Measurements from ENCODE around the gene PRKCG.

PRKCG gene

DNA sequence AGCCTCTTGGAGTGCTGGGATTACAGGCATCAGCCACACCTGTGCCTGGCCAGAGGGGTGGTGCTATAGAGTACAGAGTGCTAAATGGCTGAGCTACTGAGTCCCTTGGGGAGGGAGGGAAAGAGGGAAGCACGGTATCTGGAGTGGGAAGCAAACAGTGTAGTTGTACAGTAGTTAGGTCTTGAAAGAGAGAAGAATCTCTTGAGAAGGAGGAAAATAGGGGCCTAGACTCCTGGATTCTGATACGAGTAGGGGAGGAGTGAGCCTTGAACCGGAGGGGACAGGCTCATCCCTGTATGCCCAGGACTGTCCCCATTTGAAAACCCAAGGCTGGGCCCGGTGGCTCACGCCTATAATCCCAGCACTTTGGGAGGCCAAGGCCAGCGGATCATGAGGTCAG lies 9.2 kb upstream of the PRKCG start:
- DNase-seq (ENCODE audit: low read depth in 2 of 2) = no peak

DNA sequence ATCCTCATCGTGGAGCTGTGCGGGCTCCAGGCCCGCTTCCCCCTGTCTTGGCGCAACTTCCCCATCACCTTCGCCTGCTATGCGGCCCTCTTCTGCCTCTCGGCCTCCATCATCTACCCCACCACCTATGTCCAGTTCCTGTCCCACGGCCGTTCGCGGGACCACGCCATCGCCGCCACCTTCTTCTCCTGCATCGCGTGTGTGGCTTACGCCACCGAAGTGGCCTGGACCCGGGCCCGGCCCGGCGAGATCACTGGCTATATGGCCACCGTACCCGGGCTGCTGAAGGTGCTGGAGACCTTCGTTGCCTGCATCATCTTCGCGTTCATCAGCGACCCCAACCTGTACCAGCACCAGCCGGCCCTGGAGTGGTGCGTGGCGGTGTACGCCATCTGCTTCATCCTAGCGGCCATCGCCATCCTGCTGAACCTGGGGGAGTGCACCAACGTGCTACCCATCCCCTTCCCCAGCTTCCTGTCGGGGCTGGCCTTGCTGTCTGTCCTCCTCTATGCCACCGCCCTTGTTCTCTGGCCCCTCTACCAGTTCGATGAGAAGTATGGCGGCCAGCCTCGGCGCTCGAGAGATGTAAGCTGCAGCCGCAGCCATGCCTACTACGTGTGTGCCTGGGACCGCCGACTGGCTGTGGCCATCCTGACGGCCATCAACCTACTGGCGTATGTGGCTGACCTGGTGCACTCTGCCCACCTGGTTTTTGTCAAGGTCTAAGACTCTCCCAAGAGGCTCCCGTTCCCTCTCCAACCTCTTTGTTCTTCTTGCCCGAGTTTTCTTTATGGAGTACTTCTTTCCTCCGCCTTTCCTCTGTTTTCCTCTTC lies 8.0 kb upstream of the PRKCG start:
- DNase-seq (ENCODE audit: low read depth in 2 of 2) = no peak

DNA sequence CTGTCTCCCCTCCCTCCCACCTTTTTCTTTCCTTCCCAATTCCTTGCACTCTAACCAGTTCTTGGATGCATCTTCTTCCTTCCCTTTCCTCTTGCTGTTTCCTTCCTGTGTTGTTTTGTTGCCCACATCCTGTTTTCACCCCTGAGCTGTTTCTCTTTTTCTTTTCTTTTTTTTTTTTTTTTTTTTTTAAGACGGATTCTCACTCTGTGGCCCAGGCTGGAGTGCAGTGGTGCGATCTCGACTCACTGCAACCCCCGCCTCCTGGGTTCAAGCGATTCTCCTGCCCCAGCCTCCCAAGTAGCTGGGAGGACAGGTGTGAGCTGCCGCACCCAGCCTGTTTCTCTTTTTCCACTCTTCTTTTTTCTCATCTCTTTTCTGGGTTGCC lies 7.4 kb upstream of the PRKCG start:
- DNase-seq (ENCODE audit: low read depth in 2 of 2) = no peak

DNA sequence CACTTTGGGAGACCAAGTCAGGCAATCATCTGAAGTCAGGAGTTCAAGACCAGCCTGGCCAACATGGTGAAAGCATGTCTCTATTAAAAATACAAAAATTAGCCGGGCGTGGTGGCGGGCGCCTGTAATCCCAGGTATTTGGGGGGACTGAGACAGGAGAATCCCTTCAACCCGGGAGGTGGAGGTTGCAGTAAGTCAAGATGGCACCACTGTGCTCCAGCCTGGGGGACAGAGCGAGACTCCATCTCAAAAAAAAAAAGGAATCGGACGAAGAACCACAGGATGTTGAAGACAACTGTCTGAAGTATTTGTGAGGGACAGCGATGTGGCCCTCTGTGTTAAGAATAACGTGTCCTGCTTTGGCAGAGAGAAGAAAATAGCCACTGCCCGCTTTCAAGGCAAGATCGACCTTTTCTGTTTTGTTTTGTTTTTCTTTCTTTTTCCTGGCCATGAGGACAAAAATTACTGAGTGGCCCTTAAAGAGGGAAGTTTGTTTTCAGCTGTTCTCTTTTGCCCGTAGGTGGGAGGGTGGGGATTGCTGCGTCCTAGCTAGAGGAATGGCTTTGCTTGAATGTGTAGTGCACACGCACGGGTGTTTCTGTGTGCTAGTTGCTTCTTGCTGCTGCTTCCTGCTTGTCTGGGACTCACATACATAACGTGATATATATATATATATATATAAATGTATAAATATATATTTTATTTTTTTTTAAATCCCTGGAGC lies 6.2 kb upstream of the PRKCG start:
- DNase-seq (ENCODE audit: low read depth in 2 of 2) = no peak

DNA sequence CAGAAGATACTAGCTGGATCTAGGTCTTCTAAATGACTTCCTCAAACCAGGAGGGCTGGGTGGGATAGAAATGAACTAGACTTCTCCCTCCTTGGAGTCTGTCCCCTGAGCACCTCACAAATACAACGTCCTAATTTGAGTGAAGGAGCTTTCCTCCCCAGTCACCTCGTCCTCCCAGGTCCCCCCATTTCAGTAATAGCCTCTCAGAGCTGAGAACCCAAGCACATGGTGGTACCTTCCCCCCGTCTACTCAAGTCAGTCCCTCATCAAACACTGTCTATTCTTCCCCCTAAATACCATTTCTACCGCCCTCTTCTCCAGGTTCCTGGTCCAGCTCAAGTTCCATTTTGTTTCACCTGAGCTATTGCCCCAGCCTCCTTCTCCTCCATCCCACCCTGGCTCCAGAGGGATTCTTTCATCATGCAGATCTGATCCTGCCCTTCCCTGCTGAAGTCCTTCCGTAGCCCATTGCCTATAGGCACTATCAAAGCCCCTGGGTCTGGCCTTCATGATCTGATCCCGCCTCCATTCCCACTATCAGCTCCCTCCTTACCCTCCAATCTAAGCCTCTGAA lies 5.3 kb upstream of the PRKCG start:
- no peak for DNase-seq (ENCODE audit: low read depth in 2 of 2)

DNA sequence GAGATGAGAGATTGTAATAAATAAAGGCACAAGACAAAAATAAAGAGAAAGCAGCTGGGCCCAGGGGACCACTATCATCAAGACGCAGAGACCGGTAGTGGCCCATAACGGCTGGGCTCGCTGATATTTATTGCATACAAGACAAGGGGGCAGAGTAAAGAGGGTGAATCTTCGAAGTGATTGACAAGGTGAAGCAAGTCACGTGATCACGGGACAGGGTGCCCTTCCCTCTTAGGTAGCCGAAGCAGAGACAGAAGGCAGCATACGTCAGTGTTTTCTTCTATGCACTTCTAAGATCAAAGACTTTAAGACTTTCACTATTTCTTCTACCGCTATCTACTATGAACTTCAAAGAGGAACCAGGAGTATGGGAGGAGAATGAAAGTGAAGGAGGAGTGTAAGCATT lies 4.6 kb upstream of the PRKCG start:
- DNase-seq (ENCODE audit: low read depth in 2 of 2) = no peak

DNA sequence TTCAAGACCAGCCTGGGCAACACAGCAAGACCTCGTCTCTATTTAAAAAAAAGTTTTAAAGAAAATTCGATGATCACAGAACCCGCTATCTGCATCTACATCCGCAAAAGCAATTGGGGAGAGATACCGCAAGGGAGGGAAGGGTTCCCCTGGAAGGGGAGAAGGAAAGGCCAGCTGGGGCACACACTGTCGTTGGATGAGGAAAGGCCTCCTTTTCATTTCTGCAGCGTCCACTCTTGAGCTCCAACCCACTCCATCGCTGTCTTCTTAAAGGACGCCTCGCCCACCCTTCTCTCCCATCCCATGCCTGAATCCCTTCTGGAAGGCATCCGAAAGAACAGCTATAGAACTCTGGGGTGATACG lies 3.2 kb upstream of the PRKCG start:
- no peak for DNase-seq (ENCODE audit: low read depth in 2 of 2)

DNA sequence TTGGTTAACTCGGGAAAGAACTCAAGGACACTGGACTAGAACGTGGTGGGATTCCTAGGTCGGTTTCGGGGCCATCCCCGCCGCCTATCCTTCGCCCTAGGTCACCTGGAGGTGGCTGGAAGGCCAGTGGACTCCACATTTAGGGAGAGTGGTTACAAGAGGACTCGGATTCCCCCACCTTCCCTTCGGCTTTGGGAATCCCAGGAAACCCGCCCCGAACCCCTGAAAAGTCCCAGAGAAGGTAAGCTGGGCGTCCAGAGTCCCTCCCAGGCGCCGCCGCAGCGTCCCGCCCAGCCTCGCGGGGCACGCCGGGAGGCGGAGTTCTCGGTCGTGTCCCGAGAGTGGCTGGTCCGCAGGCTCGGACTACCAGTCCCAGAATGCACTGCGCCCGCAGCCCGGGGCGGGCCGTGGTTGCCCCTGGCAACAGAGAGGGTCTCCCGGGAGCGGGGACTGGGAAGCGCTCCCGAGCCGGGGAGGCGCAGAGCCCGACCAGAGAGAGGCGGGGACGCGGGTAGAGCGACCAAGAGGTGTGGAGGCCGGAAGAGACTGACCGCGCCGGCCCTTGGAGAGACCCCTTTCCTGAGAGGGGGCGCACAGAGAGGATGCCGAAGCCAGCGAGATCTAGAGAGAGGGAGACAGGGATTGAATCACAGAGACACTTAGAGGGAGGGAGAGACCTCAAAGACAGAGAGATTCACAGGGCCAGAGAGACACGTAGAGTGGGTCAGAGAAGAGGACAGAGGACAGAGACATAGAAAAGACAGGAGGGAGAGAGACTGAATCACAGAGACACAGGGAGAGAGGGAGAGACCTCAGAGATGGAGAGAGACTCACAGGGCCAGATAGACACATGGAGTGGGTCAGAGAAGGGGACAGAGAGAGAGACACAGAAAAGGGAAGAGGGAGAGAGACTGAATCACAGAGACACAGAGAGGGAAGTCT lies 2.6 kb upstream of the PRKCG start:
- peak; percentile 76 to 83 for DNase-seq (ENCODE audit: low read depth in 2 of 2)

DNA sequence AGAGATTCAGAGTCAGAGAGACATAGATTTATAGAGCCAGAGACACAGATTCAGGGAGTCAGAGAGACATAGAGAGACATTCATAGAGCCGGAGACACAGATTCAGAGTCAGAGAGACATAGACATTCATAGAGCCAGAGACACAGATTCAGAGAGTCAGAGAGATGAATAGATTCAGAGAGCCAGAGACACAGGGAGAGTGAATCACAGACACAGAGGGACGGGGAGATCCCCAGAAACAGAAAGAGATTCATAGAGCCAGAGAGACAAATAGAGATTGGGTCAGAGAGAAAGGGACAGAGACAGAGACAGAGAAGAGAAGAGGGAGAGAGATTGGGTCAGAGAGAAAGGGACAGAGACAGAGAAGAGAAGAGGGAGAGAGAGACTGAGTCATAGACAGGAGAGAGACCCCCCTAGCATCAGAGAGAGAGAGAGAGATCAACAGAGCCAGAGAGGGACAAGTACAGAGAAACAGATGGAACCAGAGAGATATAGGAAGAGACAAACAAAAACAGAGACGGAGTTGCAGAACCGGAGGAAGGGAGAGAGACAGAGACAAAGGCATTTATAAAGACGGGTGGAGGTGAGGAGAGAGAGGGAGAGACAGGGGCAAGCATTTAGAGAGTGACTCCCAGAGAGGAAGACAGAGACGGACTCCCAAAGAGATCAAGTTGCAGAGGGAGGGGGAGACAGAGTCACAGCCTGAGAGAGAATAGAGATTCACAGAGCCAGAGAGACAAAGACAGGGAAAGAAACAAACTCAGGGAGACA lies 1.1 kb upstream of the PRKCG start:
- DNase-seq (ENCODE audit: low read depth in 2 of 2) = no peak

DNA sequence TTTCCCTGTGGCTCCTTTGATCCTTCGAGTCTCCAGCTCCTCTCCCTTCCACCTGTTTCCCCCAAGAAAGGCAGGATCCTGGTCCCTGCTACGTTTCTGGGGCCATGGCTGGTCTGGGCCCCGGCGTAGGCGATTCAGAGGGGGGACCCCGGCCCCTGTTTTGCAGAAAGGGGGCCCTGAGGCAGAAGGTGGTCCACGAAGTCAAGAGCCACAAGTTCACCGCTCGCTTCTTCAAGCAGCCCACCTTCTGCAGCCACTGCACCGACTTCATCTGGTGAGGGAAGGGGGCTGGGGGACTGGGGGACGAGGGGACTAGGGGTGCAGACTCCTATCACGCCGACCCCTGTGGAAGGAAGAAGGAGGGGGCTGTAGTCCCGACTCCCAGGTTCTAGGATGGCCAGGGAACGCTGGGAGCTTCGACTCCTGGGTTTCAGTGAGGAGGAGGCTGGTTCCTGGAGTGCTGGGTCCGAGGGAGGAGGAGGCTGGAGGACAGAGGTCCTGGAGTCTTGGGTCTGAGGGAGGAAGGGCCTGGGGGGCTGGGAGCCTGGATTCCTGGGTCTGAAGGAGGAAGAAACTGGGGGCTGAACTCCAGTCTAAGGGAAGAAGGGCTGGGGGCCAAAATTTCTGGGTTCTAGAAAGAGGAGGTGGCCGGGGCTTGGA lies 524 bp downstream of the PRKCG start:
- no peak for DNase-seq (ENCODE audit: low read depth in 2 of 2)

DNA sequence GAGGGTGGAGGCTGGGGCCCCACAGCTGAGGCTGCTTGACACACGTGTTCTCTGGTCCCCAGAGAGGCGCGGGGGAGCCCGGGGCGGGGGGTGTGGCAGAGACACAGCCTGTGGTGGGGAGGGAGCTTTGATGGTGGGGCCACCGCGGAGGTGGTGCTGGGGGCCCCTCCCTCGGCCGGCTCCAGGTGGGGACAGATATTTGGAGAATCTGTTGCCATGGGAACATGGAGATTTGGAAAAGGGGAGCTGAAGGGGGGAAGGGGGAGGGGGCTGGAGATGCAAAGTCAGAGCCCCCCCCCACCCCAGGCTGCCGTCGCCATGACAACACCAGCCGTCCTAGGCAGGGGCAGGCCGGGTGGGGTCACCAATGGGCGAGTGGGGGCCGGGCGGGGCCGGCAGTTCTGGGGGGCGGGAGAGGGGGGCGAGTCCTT lies 1.2 kb downstream of the PRKCG start:
- no peak for DNase-seq (ENCODE audit: low read depth in 2 of 2)

DNA sequence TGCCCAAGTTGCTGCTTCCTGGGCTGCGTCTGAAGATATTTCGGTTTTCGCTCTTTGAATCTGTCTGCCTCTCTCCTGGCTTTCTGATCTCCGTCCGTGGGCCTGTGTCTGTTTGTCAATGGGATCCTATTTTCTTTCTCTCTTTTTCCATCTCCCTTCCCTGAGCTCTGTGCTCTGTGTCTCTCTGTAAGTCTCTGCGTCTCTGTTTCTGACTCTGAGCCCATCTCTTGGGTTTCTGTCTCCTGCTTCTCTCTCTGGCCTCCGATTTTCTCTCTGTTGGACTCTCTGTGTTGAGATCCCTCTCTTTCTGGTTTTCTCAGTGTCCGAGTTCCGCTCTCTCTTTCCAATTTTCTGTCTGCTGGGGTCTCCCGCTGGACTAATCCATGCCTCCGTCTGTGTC lies 1.7 kb downstream of the PRKCG start:
- DNase-seq (ENCODE audit: low read depth in 2 of 2) = no peak

DNA sequence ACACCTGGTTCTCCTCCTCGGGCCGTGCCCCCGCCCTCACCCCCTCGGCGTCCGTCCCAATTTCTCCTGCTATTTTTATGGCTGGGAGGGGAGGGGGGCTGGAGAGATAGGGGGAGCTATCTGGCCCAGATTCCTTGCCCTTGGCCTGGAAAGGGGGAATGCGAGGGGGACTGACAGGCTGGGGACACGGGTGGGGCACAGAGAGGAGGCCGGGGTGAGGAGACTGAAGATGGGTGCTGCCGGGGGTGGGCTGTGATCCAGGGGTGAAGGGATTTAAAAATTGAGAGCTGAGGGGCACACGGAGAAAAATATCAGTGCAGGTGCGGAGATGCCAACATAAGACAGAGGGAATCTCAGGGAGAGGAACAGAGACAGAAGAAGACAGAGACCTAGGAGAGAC lies 2.3 kb downstream of the PRKCG start:
- no peak for DNase-seq (ENCODE audit: low read depth in 2 of 2)

DNA sequence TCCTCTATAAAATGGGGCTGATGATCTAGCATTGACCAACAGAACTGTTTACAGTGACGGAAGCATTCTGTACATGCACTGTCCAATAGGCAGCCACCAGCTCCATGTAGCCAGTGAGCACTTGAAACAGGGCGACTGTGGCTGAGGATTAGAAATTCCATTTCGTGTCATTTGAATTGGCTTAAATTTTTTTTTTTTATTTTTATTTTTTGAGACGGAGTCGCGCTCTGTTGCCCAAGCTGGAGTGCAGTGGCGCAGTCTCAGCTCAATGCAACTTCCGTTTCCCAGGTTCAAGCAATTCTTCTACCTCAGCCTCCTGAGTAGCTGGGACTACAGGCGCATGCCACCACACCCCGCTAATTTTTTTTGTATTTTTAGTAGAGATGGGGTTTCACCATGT lies 3.0 kb downstream of the PRKCG start:
- no peak for DNase-seq (ENCODE audit: low read depth in 2 of 2)

DNA sequence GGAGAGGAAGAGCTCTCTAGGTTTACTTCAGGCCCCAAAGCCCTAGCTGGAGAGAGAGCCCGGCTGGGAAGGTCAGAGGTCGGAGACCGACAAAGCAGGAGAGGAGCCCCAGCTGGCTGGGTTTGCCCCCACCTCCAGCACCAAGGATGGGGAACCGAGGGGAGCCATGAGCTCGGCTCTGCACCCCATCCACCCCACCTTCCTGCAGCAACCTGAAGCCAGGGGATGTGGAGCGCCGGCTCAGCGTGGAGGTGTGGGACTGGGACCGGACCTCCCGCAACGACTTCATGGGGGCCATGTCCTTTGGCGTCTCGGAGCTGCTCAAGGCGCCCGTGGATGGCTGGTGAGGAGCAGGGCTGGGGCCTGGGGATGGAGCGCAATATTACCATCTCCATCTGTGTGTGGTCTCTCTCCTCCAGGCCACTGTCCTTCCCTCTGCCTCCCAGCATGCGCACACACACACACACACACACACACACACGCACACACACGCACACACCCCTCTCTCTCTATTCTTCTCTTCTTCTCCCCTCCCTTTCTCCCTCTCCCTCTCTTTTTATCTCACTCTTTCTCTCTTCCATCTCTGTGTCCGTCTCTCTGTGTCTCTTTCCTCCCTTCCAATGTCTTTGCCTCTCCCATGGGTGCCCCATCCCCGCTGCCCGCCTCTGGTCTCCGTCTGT lies 10.4 kb downstream of the PRKCG start:
- DNase-seq (ENCODE audit: low read depth in 2 of 2) = no peak

DNA sequence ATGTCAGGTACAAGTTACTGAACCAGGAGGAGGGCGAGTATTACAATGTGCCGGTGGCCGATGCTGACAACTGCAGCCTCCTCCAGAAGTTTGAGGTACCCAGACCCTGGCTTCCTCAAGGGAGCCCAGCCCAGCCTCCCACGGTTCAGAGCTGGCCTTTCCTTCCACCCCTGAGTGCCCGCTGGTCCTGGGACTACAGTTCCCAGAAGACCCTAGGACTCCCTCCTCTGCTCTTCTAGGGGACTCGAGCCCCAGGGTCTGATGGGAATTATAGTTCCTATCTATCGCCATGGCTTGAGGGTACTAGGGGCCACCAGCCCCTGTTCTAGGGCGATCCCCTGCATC lies 11.0 kb downstream of the PRKCG start:
- no peak for DNase-seq (ENCODE audit: low read depth in 2 of 2)

DNA sequence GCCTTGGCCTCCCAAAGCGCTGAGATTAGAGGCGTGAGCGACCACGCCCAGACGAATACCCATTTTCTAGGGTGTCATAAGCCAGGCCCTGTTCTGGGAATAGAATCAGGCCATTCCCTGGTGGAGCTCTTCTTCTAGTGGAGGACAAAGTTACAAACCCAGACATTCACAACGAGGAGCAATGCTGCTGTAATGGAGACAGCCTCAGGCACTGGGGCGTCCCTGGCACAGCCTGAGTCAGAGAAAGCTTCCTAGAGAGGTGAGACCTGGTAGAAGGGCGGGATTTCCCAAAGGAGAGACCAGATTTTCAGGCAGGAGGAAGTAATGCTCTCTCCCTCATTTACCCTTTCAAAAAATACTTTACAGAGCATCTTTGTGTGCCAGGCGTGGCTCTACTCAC lies 12.7 kb downstream of the PRKCG start:
- DNase-seq (ENCODE audit: low read depth in 2 of 2) = no peak

DNA sequence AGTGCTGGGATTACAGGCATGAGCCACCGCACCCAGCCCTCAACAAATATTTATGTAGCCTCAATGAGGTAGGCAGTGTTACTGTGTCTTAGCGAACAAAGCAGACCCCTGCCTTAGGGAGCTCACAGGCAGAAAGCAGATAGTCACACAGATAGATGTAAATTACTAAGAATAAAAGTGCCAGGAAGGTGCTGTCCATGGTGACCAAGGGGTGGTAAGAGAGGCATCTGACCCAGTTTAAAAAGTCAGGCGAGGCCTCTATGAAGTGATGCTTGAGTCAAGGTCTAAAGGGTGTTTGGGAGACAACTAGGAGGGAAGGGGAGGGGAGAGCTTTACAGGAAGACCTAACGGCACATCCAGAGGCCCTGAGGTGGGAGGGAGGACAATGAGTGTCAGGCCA lies 14.7 kb downstream of the PRKCG start:
- DNase-seq (ENCODE audit: low read depth in 2 of 2) = no peak

DNA sequence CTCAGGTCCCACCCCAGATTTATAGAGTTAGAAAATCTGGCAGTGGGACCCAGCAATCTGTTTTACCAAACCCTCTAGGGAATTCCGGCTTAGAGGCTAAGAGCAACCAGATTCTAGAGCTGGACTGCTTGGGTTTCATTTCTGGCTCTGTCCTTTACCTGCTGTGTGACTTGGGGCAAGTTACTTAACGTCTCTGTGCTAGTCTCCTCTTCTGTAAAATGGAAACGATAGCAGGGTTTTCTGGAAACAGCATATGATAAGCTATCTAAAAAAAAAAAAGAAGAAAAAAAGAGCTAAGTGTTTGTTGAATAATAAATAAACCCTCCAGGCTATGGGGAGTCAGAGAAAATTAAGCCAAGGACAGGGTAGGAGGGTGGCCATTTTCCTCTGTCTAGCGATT lies 15.5 kb downstream of the PRKCG start:
- no peak for DNase-seq (ENCODE audit: low read depth in 2 of 2)

DNA sequence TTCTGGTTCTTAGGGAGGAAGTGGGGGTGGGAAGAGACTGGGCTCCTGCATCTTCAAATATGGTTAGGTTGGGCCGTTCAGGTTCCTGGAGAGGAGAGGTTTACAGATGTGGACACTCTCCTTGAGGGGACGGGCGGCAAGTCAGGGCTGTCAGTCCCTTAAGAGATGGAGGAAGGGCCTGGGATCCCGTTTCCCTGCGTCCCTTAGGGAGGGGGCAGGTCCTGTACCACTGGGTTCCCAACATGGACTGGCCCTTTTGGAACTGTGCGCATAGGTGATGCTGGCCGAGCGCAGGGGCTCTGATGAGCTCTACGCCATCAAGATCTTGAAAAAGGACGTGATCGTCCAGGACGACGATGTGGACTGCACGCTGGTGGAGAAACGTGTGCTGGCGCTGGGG lies 16.2 kb downstream of the PRKCG start:
- no peak for DNase-seq (ENCODE audit: low read depth in 2 of 2)

All from fibroblast of skin of left biceps (primary cell).